Measurements from ENCODE around the gene ARL5B.
"Not testable (repeated sequence)": the region's sequence is repeated elsewhere in the genome, so short reads cannot be mapped to it uniquely, and the experiment has no call there.

ARL5B gene

GRCh38 chr10:18659125-18659818 is at the start of gene ARL5B:
TSS of gene ARL5B (plus strand) at chr10:18659431. CDS start at chr10:18659638, 207 bp downstream.
- DNase-seq (ENCODE audit: low spot score) = peak; percentile 97

GRCh38 chr10:18610517-18610916 is 48.7 kb upstream of the ARL5B start:
- peak; percentile 44 for DNase-seq (ENCODE audit: low spot score)

GRCh38 chr10:18611168-18611567 is 48.1 kb upstream of the ARL5B start:
- no peak for DNase-seq (ENCODE audit: low spot score)

- DNase-seq (ENCODE audit: low spot score) = no peak
These were observed 43.6 kb upstream of the ARL5B start for GRCh38 chr10:18615618-18616017.

GRCh38 chr10:18616337-18616736 is 42.9 kb upstream of the ARL5B start:
- no peak for DNase-seq (ENCODE audit: low spot score)

- no peak for DNase-seq (ENCODE audit: low spot score)
These were observed 40.2 kb upstream of the ARL5B start for GRCh38 chr10:18619016-18619415.

- DNase-seq (ENCODE audit: low spot score) = no peak
These were observed 38.4 kb upstream of the ARL5B start for GRCh38 chr10:18620856-18621255.

GRCh38 chr10:18623671-18624070 is 35.6 kb upstream of the ARL5B start:
- DNase-seq (ENCODE audit: low spot score) = not testable (repeated sequence)

- no peak for DNase-seq (ENCODE audit: low spot score)
These were observed 33.3 kb upstream of the ARL5B start for GRCh38 chr10:18625886-18626285.

- peak; percentile 44 for DNase-seq (ENCODE audit: low spot score)
These were observed 31.7 kb upstream of the ARL5B start for GRCh38 chr10:18627452-18628018.

- DNase-seq (ENCODE audit: low spot score) = not testable (repeated sequence)
These were observed 26.7 kb upstream of the ARL5B start for GRCh38 chr10:18632500-18632899.

- DNase-seq (ENCODE audit: low spot score) = no peak
These were observed 23.2 kb upstream of the ARL5B start for GRCh38 chr10:18635995-18636394.

- DNase-seq (ENCODE audit: low spot score) = not testable (repeated sequence)
These were observed 21.8 kb upstream of the ARL5B start for GRCh38 chr10:18637400-18637799.

DNA sequence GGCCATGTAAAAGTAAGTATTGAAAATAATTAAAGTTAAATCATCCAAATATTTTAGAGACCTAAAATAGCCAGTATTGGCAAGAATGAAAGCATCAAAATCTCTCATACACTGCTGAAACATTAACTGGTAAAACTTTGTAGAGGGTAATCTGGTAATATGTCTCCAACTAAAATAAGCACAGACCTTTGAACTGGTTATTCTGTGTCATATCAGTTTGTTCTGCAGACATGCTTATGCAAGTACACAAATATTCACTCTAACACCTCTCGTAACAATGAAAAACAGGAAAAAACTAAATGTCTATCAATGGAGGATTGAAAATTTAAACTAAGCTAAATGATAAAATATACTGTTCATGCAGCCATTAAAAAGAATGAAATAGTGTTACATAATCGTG is 19.5 kb upstream of the ARL5B start:
- DNase-seq (ENCODE audit: low spot score) = not testable (repeated sequence)

GRCh38 chr10:18647151-18647550 is 12.1 kb upstream of the ARL5B start:
- no peak for DNase-seq (ENCODE audit: low spot score)

DNA sequence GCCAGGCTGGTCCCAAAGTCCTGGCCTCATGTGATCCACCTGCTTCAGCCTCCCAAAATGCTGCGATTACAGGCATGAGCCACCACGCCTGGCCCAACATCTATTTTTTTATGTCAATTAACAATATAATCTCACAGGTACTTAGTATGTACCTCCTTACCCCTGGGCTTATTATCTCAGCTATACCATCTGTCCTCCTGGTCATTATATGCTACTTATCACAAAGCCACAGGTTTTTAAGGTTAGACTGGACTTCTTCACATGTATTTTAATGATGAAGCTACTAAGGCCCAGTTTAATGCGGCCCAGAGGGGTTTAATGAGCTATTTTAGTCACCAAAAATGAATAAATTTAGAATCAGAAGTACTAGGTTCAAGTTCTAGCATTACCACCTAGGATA is 11.3 kb upstream of the ARL5B start:
- no peak for DNase-seq (ENCODE audit: low spot score)

DNA sequence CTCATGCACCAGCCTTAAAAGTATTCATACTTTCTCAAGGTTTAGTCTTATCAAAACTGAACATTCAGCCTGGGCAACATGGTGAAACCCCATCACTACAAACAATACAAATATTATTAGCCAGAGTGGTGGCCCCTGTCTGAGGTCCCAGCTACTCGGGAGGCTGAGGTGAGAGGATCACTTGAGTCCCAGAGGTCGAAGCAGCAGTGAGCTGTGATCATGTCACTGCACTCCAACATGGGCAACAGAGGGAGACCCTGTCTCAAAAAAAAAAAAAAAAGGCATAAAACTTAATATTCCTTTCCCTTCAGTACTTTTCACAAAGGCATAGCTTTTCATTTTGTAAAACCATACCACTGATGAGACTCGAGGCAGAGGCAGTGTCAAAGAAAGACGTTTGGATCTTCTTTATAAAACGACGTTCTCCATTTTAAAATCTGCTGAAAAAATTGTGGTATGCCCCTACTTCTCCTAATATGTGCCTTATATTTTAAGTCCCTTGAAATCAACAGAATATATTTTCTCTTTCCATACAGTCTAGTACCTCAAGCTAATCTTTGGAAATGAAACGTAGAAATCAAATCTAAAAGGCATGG is 9.8 kb upstream of the ARL5B start:
- DNase-seq (ENCODE audit: low spot score) = peak; percentile 28

DNA sequence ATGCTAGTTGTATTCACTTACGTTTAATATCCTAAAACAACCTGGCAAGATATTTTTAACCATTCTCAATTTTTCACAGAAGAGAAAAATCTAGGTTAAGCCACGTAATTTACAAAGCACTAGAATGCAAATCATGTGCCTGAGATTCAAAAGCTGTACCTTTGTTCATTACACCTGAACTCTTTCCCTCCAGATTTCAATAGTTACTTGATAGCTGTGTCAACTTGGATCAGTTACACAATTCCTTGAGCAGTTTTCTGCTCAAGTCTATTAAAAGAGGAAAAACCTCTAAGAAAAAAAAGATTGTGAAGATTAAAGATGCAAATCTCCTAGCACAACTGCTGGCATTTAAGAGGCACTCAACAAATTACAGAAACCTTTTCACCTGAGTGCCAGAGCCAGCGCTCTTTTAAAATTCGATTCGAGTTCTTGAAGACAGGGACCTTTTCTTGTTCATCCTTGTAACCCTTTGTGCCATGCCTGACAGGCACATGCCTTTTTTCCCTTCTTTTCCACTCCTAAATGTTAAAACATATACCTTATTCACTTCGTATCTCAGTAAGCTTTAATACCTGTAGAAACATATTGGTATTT is 8.7 kb upstream of the ARL5B start:
- DNase-seq (ENCODE audit: low spot score) = peak; percentile 25

- peak; percentile 92 for DNase-seq (ENCODE audit: low spot score)
These were observed 7.8 kb upstream of the ARL5B start, which contains the start of gene NSUN6 for GRCh38 chr10:18651324-18652007. TSS of gene NSUN6 (minus strand) at chr10:18651587. CDS start at chr10:18651203, 384 bp downstream.

DNA sequence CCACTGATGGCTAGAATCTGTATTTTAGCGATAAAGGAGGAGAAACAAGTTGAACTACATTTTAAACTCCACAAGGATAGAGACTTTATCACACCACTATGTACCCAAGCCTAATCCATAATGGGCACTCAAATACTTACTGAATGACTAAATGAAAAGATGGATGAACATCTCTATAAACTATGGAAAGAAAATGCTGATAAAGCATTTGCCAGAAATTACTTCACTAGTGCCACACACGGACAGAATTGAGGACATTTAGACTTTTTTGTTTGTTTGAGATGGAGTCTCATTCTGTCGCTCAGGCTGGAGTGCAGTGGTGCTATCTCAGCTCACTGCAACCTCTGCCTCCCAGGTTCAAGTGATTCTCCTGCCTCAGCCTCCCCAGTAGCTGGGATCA is 6.1 kb upstream of the ARL5B start:
- DNase-seq (ENCODE audit: low spot score) = no peak

GRCh38 chr10:18656724-18657123 is 2.5 kb upstream of the ARL5B start:
- DNase-seq (ENCODE audit: low spot score) = no peak

Data from RKO (cell line).